ENCODE results near the gene SNCB.
"Not testable (repeated sequence)": the region's sequence is repeated elsewhere in the genome, so short reads cannot be mapped to it uniquely, and the experiment has no call there.

Gene SNCB

GRCh38 chr5:176596689-176597416 lies 33.5 kb downstream of the SNCB start:
- DNase-seq, result no peak

- DNase-seq, result no peak
These were observed 34.2 kb downstream of the SNCB start for GRCh38 chr5:176596069-176596644.

GRCh38 chr5:176595386-176595943 lies 34.9 kb downstream of the SNCB start:
- DNase-seq, result no peak

GRCh38 chr5:176594554-176594953 lies 35.8 kb downstream of the SNCB start:
- no peak for DNase-seq

- no peak for DNase-seq
These were observed 37.0 kb downstream of the SNCB start for GRCh38 chr5:176593273-176593869.

- no peak for DNase-seq
These were observed 37.8 kb downstream of the SNCB start for GRCh38 chr5:176592573-176592972.

GRCh38 chr5:176591667-176592066 lies 38.7 kb downstream of the SNCB start:
- not testable (repeated sequence) for DNase-seq

- no peak for DNase-seq
These were observed 40.2 kb downstream of the SNCB start for GRCh38 chr5:176590035-176590717.

- no peak for DNase-seq
These were observed 41.1 kb downstream of the SNCB start for GRCh38 chr5:176589039-176589769.

GRCh38 chr5:176588297-176588696 lies 42.0 kb downstream of the SNCB start:
- DNase-seq, result no peak

GRCh38 chr5:176587398-176587797 lies 42.9 kb downstream of the SNCB start:
- no peak for DNase-seq

- no peak for DNase-seq
These were observed 47.3 kb downstream of the SNCB start for GRCh38 chr5:176583076-176583475.

GRCh38 chr5:176581361-176581760 lies 49.0 kb downstream of the SNCB start:
- DNase-seq, result no peak

- no peak for DNase-seq
These were observed 51.0 kb downstream of the SNCB start for GRCh38 chr5:176579323-176579722.

GRCh38 chr5:176578391-176578808 lies 51.9 kb downstream of the SNCB start:
- no peak for DNase-seq

GRCh38 chr5:176577312-176578176 lies 52.8 kb downstream of the SNCB start:
- no peak for DNase-seq

- no peak for DNase-seq
These were observed 54.6 kb downstream of the SNCB start for GRCh38 chr5:176575488-176576422.

- no peak for DNase-seq
These were observed 55.3 kb downstream of the SNCB start for GRCh38 chr5:176575066-176575465.

GRCh38 chr5:176574297-176574591 lies 56.1 kb downstream of the SNCB start:
- DNase-seq, result no peak

- peak; percentile 4 for DNase-seq
These were observed 56.6 kb downstream of the SNCB start for GRCh38 chr5:176573564-176574296.
